ENCODE data around the gene C19orf47.

GRCh38 chr19:40392123-40392522 is 43.9 kb upstream of the C19orf47 start:
- TF ChIP-seq TOX (CRISPR knock-in tag; IDR thresholded peaks at IDR 0.05; ENCODE audit: borderline replicate concordance), result no peak
- no peak for TF ChIP-seq PATZ1 (CRISPR knock-in tag; IDR thresholded peaks at IDR 0.05; ENCODE audit: borderline replicate concordance)
- no peak for TF ChIP-seq ZNF70 (CRISPR knock-in tag; IDR thresholded peaks at IDR 0.05)
- no peak for TF ChIP-seq CSDC2 (CRISPR knock-in tag; IDR thresholded peaks at IDR 0.05)
- no peak for TF ChIP-seq SNAI2 (CRISPR knock-in tag; IDR thresholded peaks at IDR 0.05)
- TF ChIP-seq ZFP30 (CRISPR knock-in tag; IDR thresholded peaks at IDR 0.05), result no peak
- TF ChIP-seq ZNF565 (CRISPR knock-in tag; conservative IDR thresholded peaks at IDR 0.05; ENCODE audit: low read depth), result no peak
- TF ChIP-seq ESRRG (CRISPR knock-in tag; IDR thresholded peaks at IDR 0.05), result no peak
- no peak for TF ChIP-seq TCF4 (CRISPR knock-in tag; IDR thresholded peaks at IDR 0.05; ENCODE audit: borderline replicate concordance)
- no peak for TF ChIP-seq ARNTL (CRISPR knock-in tag; IDR thresholded peaks at IDR 0.05; ENCODE audit: borderline replicate concordance, low read depth)
- no peak for TF ChIP-seq ZFP3 (CRISPR knock-in tag; IDR thresholded peaks at IDR 0.05)
- no peak for TF ChIP-seq RARB (CRISPR knock-in tag; IDR thresholded peaks at IDR 0.05)
- TF ChIP-seq CREB5 (CRISPR knock-in tag; IDR thresholded peaks at IDR 0.05; ENCODE audit: low read depth), result no peak
- no peak for TF ChIP-seq POU6F1 (CRISPR knock-in tag; IDR thresholded peaks at IDR 0.05; ENCODE audit: borderline replicate concordance, low read depth)
